Measurements from ENCODE around the gene RAB5A. TPM values are rescaled to one million over a fixed set of nuclear protein-coding genes. Genes with fewer than 3 reads are reported as not detected.
"Not testable (repeated sequence)": the region's sequence is repeated elsewhere in the genome, so short reads cannot be mapped to it uniquely, and the experiment has no call there.

RAB5A gene
- total RNA-seq, 1 experiment from 2014 or later = 21.9 TPM

DNA sequence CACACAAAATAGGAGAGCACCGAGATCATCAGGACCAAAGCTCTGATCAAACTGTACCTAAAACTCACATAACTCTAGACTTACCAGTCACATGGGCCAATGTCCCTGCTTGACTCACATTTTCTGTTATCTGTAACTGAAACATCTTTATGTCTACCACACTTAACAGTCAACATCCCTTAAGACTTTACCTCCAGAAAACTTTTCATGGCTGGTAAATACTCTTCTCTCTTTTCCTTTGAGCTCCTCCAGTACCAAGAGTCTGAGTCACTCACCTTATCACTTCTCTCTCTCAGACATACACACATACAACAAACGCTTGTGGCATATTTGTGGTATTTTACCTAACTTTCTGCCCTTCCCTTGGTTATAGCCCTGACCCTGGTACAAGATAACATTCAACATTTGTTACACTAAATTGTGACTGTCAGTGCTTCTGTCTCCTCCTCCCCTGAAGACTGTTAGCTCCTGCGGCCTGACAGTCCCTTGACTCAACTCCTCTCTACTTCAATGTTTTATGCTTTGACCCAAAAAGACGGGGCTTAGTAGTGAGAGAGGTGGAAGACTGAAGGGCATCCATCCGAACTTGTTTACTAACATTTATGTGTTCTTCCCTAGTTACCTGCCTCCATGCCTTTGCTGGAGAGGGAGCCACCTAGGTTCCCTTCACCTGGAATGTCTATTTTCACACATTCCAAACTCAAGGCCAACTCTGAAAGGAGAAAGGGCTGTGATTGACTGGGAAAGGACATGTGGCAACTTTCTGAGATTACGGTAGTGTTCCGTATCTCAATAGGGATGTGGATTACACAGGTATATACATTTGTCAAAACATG is 9.2 kb upstream of the RAB5A start:
- DNase-seq = no peak
- Histone ChIP-seq H3K36me3 (no peaks in the 10 kb centered on the region), H3K4me3 (no peak overlapping the region), H3K27ac (no peak overlapping the region), H3K9me3 (replicated peaks) (no peaks in the 10 kb centered on the region), H3K4me1 (no peaks in the 10 kb centered on the region), H3K27me3 (no peaks in the 10 kb centered on the region)

DNA sequence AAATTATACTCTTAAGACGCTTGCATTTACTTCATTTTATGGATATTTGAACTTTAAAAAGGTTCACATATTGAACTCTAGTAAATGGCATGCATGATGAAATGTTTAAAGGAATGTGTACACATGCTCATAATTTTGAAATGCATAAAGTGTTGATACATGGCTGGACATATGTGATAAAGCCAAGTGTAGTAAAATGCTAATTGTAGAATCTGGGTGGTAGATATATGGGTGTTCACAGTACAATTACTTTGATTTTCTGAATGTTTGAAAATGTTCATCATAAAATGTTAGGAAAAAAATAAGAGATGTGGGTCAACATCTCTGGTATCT is 8.6 kb upstream of the RAB5A start:
- DNase-seq = no peak
- no peak overlapping the region for H3K4me3 ChIP-seq
- H3K27me3 ChIP-seq = no peaks in the 10 kb centered on the region
- H3K9me3 ChIP-seq (replicated peaks) = no peaks in the 10 kb centered on the region
- no peaks in the 10 kb centered on the region for H3K4me1 ChIP-seq
- H3K27ac ChIP-seq = no peak overlapping the region
- H3K36me3 ChIP-seq = no peaks in the 10 kb centered on the region

DNA sequence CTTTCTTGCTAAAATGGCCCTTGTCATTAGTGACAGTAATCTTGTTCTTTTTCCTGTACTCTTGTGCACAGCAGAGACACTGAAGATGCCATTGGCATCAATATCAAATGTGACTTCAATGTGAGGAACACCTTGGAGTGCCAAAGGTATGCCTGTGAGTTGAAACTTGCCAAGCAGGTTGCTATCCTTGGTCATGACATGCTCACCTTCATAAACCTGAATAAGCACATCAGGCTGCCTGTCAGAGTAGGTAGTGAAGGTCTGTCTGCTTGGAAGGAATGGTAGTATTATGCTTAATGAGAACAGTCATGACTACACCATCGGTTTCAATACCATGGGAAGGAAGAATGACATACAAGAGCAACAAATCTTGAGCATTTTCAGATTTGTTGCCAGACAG is 6.3 kb upstream of the RAB5A start:
- H3K4me3 ChIP-seq = no peak overlapping the region
- no peak overlapping the region for H3K27ac ChIP-seq
- no peaks in the 10 kb centered on the region for H3K9me3 ChIP-seq (replicated peaks)
- no peaks in the 10 kb centered on the region for H3K36me3 ChIP-seq
- H3K27me3 ChIP-seq = no peaks in the 10 kb centered on the region
- no peaks in the 10 kb centered on the region for H3K4me1 ChIP-seq
- DNase-seq = no peak

DNA sequence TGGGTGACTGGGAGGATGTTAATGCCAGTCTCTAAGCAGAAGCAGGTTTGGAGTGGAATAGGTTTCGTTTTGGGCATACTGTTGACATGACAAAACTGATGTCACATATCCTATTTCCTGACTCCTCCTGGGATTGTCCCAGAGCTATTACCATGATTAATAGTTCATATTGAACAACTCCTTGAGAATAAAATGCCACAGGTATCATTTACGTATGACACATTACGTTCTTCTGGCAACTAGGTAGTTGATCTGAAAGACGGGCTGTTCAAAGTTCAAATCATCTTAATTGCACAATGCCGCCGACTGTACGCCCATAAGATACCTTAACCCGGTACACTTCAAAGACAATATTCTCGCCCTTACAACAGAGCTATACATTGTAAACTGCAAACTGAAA is 1.4 kb upstream of the RAB5A start:
- Histone ChIP-seq H3K9me3 (replicated peaks) (no peaks in the 10 kb centered on the region), H3K4me3 (no peak overlapping the region), H3K36me3 (0 out of 2 replicates have a peak, but pooled peaks cover 2% of the 10 kb centered on the region), H3K27me3 (no peaks in the 10 kb centered on the region), H3K4me1 (no peaks in the 10 kb centered on the region), H3K27ac (no peak overlapping the region)
- no peak for DNase-seq

DNA sequence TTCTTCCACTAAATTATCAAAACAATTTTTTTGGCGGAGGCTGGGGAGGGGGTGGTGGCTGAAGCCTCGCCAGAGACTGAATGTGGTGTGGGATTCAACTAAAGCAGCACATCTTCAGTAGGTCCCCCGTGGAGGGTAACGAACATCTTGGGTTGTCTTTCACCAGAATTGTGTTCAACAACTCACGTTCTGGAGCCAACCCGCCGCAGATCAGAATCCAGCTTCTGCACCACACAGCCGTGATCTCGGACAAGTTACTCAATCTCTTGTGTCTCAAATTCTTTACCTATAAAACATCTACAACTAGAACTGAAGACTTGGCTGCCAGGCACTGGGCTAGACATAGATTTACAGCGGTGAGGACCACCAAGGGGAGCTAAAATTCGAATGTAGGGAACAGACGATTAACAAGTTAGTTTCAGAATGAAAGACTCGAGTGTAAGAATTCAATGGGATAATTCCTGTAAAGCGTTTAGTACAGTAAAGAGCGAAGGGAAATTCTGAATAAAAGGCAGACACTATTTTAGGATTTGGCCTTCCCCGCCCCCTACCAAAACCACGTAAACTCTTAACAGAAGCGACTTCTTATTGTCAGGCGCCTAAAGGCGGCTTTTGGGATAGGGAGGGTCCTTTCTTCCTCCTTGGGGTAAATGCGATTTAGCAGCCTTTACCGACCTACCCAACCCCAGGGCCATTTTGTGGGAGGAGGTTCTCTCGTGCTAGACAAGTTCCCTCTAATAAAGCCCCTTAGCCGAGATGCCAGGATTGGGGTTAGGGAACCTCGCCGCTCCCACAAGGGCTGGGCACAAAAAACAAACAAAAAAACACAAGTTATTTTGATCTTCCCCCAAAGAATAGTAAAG is 697 bp upstream of the RAB5A start:
- peak overlapping the region; percentile 99 for H3K4me3 ChIP-seq

DNA sequence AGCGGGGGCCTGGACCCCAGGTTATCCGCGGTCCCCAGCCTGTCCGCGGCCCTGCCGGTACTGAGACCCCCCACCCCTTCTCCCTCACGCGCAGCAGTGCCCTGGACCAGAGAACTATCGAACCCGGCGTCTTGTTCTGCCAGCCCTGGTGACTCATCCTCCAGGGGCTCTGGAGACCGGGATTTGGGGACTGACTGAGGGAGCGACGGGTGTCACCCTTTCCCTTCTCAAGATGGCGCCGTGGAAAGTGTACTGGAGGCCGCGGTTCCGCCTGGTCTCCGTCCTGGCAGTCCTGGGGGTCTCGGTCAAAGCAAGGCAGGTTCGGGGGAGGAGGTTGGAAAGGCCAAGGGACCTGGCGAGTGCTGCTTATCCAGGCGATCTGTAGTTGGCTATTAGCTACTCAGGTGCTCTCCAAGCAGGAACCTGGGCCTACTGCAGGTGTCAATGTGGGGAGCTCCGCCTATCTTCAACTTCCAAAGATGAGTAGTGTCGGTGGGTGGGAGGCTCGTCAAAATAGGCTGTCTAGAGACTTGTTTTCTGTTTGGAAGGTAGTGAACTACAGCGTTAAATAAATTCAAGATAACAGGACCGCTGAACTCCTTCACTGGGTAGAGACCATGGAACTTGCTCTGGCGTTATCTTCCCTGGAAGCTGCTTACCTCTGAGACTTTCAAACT is 790 bp downstream of the RAB5A start:
- Histone ChIP-seq H3K27me3 (no peaks in the 10 kb centered on the region), H3K4me3 (peak overlapping the region; percentile 99), H3K9me3 (replicated peaks) (no peaks in the 10 kb centered on the region), H3K27ac (peak overlapping the region; percentile 76), H3K36me3 (0 out of 2 replicates have a peak, but pooled peaks cover 3% of the 10 kb centered on the region), H3K4me1 (no peaks in the 10 kb centered on the region)
- peak; percentile 18 to 34 for DNase-seq

More for the DNA sequence above, 697 bp upstream of the RAB5A start:
- H3K27me3 ChIP-seq = no peaks in the 10 kb centered on the region
- H3K4me1 ChIP-seq = no peaks in the 10 kb centered on the region
- DNase-seq = peak in 1 of 2 experiments; percentile 1
- H3K27ac ChIP-seq = peak overlapping the region; percentile 76
- H3K9me3 ChIP-seq (replicated peaks) = no peaks in the 10 kb centered on the region
- H3K36me3 ChIP-seq = 0 out of 2 replicates have a peak, but pooled peaks cover 3% of the 10 kb centered on the region

DNA sequence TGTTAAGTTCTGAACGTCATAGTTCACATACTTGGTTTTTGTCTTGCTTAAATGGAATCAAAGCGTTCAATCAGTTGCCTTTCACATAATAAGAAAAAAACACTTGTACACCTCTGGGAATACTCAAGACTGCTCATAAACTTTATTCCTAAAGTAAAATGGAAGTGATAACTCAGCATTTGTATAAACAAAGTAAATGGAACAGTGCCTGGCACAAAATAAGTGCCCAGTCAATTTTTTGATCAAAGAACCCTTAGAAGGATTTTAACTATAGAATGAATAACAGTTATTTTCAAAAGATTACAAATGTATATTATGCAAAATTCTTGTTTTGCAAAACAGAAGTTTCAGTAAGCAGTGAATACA is 1.3 kb downstream of the RAB5A start:
- Histone ChIP-seq H3K4me3 (peak overlapping the region; percentile 99), H3K27ac (no peak overlapping the region), H3K27me3 (no peaks in the 10 kb centered on the region), H3K36me3 (0 out of 2 replicates have a peak, but pooled peaks cover 3% of the 10 kb centered on the region), H3K9me3 (replicated peaks) (no peaks in the 10 kb centered on the region), H3K4me1 (no peaks in the 10 kb centered on the region)
- no peak for DNase-seq

DNA sequence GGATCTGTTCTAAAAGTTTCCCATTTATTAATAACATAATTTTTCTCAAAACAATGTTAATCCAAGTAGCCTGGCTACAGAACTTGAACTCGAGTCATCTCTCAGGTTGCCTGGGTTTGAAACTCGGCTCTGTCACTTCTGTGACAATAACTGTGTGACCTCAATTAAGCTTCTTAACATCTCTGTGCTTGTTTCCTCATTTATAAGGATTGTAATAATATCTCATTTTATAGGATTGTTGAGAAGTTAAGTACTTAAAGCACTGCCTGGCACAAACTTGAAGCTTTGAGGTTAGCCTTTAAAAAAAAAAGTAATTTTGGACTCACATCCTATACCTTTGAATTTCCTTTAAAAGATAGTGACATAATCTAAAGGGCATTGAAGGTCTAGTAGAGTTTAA is 3.4 kb downstream of the RAB5A start:
- Histone ChIP-seq H3K36me3 (peaks cover 3% of the 10 kb centered on the region; the same call in 1 of the 2 replicates), H3K4me1 (no peaks in the 10 kb centered on the region), H3K27ac (no peak overlapping the region), H3K27me3 (no peaks in the 10 kb centered on the region), H3K9me3 (replicated peaks) (no peaks in the 10 kb centered on the region), H3K4me3 (no peak overlapping the region)
- no peak for DNase-seq

DNA sequence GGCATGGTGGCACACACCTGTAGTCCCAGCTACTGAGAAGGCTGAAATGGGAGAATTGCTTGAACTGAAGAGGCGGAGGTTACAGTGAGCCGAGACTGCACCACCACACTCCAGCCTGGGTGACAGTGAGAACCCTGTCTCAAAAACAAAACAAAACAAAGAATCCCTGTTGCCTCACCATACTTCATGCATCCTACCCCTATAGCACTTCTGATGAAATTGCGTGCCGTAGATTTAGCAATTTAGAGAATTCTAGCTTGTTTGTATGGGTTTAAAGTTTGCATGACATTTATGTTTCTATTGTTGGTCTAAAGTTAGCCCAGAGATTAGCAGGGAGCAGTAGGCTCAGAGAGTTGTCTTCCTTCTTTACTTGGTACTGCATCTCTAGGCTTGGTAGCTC is 7.8 kb downstream of the RAB5A start:
- Histone ChIP-seq H3K27ac (no peak overlapping the region), H3K4me3 (no peak overlapping the region), H3K36me3 (peaks cover 3% of the 10 kb centered on the region; the same call in 1 of the 2 replicates), H3K4me1 (no peaks in the 10 kb centered on the region), H3K9me3 (replicated peaks) (no peaks in the 10 kb centered on the region), H3K27me3 (no peaks in the 10 kb centered on the region)
- no peak for DNase-seq

DNA sequence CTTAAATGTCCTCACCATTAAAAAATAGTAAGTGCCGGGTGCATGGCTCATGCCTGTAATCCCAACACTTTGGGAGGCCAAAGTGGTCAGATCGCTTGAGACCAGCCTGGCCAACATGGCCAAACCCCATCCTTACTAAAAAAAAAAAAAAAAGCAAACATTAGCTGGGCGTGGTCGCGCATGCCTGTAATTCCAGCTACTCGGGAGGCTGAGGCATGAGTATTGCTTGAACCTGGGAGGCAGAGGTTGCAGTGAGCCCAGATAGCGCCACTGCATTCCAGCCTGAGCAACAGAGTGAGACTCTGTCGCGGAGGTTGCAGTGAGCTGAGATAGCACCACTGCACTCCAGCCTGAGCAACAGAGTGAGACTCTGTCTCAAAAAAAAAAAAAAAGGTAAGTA is 10.5 kb downstream of the RAB5A start:
- H3K27me3 ChIP-seq; H3K36me3 ChIP-seq; H3K4me3 ChIP-seq; H3K9me3 ChIP-seq (replicated peaks); H3K4me1 ChIP-seq; H3K27ac ChIP-seq; DNase-seq: not testable (repeated sequence)

DNA sequence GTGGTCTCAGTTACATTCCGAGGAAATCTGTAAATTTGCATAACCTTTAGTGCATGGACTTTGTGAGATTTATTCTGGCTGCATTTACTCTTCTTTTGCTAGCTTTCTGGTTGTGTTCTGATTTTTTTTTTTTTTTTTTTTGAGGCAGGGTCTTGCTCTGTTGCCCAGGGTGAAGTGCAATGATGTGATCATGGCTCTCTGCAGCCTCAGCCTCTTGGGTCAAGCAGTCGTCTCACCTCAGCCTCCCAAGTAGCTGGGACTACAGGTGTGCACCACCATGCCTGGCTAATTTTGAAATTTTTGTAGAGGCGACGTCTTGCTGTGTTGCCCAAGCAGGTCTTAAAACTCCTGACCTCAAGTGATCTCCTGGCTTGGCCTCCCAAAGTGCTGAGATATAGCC is 12.6 kb downstream of the RAB5A start:
- Histone ChIP-seq H3K9me3 (replicated peaks) (no peaks in the 10 kb centered on the region), H3K4me1 (no peaks in the 10 kb centered on the region), H3K27ac (no peak overlapping the region), H3K27me3 (no peaks in the 10 kb centered on the region), H3K4me3 (no peak overlapping the region), H3K36me3 (no peaks in the 10 kb centered on the region)
- DNase-seq = no peak

DNA sequence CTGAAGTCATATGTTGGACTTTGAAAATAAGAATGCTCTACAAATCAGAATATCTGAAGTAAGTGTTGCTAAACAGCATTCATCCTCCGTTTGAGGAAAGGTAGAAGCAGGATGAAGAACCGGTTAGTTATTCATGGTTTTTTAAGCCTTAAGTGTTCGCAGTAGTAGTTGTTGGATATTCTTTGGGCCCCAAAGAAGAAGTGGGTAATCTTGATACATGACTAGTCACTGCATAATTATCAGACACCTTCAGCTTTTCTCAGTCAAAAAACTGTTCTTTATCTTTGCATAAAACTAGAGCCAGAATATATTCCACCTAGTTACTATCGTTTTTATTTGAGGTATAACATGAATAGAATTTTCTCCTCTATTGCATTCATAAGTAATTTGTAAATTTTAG is 13.8 kb downstream of the RAB5A start:
- Histone ChIP-seq H3K4me1 (no peaks in the 10 kb centered on the region), H3K4me3 (no peak overlapping the region), H3K36me3 (no peaks in the 10 kb centered on the region), H3K27me3 (no peaks in the 10 kb centered on the region), H3K9me3 (replicated peaks) (no peaks in the 10 kb centered on the region), H3K27ac (no peak overlapping the region)
- no peak for DNase-seq

DNA sequence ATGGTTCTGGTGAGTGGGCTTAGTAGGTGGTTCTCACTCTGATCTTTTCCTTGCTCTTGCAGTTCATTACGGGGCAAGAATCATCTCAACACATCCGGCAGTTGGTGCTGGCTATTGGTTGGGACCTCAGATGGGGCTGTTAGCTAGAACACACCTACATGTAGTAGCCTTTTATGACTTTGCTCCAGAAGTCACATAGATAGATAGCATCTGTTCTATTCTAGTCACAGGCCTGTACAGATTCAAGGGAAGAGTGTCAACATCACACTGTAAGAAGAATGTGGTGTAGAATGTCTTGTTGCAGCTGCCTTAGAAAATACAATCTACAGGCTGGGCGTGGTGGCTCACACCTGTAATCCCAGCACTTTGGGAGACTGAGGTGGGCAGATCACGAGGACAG is 15.1 kb downstream of the RAB5A start:
- Histone ChIP-seq H3K4me1 (no peaks in the 10 kb centered on the region), H3K4me3 (no peak overlapping the region), H3K27me3 (no peaks in the 10 kb centered on the region), H3K36me3 (no peaks in the 10 kb centered on the region), H3K9me3 (replicated peaks) (no peaks in the 10 kb centered on the region), H3K27ac (no peak overlapping the region)
- no peak for DNase-seq

DNA sequence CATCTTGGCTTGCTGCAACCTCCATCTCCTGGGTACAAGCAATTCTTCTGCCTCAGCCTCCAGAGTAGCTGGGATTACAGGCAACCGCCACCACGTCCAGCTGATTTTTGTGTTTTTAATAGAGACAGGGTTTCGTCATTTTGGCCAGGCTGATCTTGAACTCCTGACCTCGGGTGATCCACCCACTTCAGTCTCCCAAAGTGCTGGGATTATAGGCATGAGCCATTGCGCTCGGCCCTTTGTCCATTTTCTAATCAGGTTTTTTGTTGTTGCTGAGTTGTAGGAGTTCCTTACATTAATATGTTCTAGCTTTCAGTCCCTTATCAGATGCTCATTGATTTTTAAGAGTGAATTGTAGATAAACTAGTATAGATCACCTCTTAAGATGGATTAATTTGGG is 20.3 kb downstream of the RAB5A start:
- Histone ChIP-seq H3K4me3 (no peak overlapping the region), H3K9me3 (replicated peaks) (no peaks in the 10 kb centered on the region), H3K4me1 (no peaks in the 10 kb centered on the region), H3K36me3 (no peaks in the 10 kb centered on the region), H3K27me3 (no peaks in the 10 kb centered on the region), H3K27ac (no peak overlapping the region)
- no peak for DNase-seq

DNA sequence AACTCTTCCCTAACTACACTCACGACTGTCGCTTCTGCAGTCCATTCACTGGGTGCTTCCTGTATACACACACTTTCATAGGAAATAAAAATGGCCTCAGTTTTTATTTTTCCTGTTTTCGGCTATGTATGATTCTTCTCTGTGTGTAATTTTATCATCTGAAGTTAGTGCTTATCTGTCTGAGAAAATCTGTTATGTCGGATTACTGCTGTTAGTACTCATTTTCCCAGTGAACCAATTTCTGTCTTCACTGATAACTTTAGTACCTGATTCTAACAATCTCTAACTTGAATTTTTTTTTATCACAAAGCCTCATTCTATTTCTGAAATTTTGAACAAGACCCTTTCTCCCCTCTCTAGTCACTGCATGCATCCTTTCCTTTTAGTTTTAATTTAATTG is 20.9 kb downstream of the RAB5A start:
- H3K27me3 ChIP-seq = no peaks in the 10 kb centered on the region
- H3K27ac ChIP-seq = no peak overlapping the region
- H3K36me3 ChIP-seq = no peaks in the 10 kb centered on the region
- H3K9me3 ChIP-seq (replicated peaks) = no peaks in the 10 kb centered on the region
- H3K4me1 ChIP-seq = no peaks in the 10 kb centered on the region
- DNase-seq = no peak
- no peak overlapping the region for H3K4me3 ChIP-seq

All from SJCRH30 (cell line).